ENCODE measurements around the gene TRPC4.

The TRPC4 gene

DNA sequence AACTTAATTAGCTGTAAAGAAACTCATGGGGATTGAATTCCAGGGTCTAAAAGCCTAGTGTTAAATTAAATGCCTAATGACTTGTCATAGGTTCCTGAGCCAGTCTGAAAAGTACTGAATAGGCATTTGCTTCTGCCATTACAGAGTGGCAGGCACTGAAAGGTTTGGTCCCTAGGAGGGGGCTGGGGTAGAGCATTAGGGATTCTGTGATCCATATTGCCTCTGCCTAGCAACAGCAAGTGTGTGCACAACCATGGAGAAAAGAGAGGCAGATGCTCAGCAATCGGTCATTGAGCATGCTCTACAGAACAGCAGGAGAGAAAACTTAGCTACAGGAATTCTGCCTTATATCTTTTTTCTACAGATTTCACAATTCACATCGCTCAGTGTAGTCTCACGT, 133.5 kb downstream of the TRPC4 start:
- DNase-seq (ENCODE audit: extremely low read depth in 1 of 2, low read depth in 1 of 2): no peak

- no peak for DNase-seq (ENCODE audit: extremely low read depth in 1 of 2, low read depth in 1 of 2)
Observed at GRCh38 chr13:37735293-37735692, 134.3 kb downstream of the TRPC4 start.

DNA sequence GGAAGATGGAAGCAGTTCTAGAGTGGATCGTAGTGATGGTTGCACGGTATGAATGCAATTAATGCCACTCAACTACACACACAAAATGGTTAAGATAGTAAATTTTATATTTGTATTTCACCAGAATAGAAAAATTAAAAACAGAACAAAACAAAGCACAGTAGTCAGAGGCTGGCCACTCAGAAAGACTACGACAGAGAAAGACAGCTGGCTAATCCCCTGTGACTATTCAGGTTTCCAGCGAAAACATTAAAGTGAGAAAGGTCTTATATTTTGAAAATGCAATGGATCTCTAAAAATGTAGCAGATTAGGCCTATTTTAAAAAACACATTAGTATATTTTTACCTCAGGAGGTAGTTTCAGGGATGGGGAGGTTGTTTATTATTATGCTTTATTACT, 139.7 kb downstream of the TRPC4 start:
- no peak for DNase-seq (ENCODE audit: extremely low read depth in 1 of 2, low read depth in 1 of 2)

DNA sequence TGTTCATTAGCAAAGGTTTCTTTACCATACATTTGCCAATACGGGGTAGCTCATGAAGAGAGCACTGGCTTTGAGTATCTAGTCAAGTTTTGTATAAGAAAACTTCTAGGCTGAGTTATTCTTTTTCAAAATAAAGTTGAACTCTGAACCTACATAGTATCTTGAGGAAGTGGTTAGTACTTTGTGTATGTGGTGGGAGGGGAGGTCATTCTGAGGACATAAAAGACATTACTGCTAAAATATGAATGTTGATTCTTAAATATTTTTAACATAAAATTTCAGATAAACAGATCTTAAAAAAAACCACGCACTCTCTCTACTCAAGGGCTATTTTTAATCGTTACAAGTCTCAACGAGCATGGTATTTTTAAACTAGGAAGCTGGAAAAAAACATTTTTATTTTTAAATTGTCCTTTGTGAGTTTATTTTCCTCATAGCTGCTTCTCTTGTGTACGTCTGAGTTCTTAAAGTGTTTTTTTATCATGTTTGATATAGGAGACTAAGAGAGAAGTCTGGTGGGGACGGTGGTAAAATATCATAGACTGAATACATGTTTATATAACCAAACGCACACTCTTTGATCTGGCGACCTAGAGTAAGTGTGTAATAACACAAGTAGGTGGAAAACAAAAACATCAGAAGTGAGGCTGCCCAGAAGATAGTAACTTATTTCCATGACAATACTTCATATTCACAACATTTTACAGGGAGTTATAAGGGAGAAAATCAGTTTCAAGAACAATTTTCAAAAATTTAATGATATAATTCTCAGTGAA, 153.0 kb downstream of the TRPC4 start:
- no peak for DNase-seq (ENCODE audit: extremely low read depth in 1 of 2, low read depth in 1 of 2)

- no peak for DNase-seq (ENCODE audit: extremely low read depth in 1 of 2, low read depth in 1 of 2)
Observed at GRCh38 chr13:37715606-37716015, 154.0 kb downstream of the TRPC4 start.

GRCh38 chr13:37709318-37709717, 160.3 kb downstream of the TRPC4 start:
- no peak for DNase-seq (ENCODE audit: extremely low read depth in 1 of 2, low read depth in 1 of 2)

DNA sequence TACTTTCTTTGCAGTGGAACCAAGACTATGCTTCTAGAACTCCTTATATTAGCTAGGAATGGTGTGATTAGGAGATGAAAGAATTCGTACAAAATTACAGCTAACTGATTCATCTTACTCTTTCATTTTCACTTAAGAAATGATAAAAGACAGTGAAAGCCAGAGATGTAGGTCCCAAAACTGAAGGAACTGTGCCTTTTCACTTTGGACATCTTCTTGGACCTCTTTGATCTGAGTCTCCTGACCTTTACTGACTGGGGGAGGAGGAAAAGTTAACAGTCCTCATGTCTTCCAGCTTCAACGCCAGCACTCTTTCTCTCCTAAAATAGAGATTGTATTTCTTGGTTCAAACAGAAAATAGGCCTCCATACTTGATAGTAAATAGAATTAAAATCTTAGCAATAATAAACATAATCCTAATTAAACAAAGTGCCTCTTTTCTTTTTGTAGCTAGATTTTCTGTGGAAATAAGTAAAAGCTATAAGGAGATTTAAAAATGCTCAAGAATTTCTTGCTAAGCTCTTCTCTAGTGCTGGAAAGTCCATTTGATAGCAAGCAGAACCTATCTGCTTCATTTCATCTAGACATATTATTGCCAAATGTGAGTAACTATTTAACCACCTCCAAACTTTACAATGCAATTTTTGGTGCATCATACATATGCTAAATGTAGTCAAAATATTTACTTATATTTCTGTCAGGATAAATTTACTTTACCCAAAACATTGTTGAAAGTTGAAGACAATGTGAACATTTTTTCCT, 161.7 kb downstream of the TRPC4 start:
- no peak for DNase-seq (ENCODE audit: extremely low read depth in 1 of 2, low read depth in 1 of 2)

GRCh38 chr13:37706041-37706440, 163.5 kb downstream of the TRPC4 start:
- DNase-seq (ENCODE audit: extremely low read depth in 1 of 2, low read depth in 1 of 2): no peak

DNA sequence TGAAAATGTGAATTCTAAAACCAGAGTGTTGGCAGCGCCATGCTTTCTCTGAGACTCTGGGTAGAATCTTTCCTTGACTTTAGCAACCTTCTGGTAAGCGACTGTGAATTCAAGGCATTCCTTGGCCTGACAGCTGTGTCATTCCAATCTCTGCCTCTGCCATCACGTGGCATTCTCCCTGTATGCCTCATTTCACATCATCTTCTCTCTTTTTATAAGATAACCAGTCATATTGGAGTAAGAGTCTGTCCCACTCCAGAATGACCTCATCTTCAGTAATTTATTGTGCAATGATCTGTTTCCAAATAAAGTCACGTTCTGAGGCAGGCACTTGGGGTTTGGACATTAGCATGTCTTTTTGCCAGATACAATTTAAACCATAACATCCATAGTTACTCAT, 167.6 kb downstream of the TRPC4 start:
- no peak for DNase-seq (ENCODE audit: extremely low read depth in 1 of 2, low read depth in 1 of 2)

DNA sequence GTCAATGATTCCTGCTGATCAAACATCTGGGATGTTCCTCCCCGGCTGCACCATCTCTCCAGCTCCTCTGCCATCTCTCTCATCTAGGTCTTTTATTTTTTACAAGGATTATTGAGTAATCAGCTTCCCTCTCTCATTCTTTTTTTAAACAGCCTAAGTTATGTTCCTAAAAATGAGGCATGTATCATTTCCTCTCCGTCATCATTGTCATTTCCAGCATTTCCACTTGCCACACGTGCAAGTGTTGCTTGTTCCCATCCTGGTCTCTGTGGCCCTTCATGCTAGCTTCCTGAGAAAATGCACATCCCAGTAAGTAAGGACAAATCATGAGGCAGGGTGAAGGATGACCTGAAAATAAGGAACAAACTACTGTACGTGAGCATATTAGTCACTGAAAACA, 168.3 kb downstream of the TRPC4 start:
- DNase-seq (ENCODE audit: extremely low read depth in 1 of 2, low read depth in 1 of 2): no peak

GRCh38 chr13:37700887-37701286, 168.7 kb downstream of the TRPC4 start:
- DNase-seq (ENCODE audit: extremely low read depth in 1 of 2, low read depth in 1 of 2): no peak

GRCh38 chr13:37695200-37695599, 174.4 kb downstream of the TRPC4 start:
- no peak for DNase-seq (ENCODE audit: extremely low read depth in 1 of 2, low read depth in 1 of 2)

- DNase-seq (ENCODE audit: extremely low read depth in 1 of 2, low read depth in 1 of 2): no peak
Observed at GRCh38 chr13:37690361-37690760, 179.2 kb downstream of the TRPC4 start.

DNA sequence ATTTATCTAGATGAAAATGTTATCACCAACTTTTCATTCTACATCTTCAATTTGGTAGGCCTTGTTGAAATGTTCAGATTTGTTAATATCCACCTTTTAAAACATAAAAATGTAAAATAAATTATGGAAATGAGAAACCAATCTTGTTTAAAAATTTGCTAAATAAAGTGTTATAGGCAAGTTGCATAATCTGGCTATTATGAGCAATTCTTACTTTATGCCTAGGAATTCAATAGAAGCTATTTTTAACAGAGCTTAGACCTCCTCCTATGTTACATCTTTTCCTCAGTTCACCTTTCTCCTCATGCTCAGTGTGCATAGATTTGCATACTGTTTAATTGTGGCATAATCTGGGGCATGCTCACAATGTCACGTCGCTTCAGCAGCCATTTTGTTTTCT, 183.1 kb downstream of the TRPC4 start:
- no peak for DNase-seq (ENCODE audit: extremely low read depth in 1 of 2, low read depth in 1 of 2)

DNA sequence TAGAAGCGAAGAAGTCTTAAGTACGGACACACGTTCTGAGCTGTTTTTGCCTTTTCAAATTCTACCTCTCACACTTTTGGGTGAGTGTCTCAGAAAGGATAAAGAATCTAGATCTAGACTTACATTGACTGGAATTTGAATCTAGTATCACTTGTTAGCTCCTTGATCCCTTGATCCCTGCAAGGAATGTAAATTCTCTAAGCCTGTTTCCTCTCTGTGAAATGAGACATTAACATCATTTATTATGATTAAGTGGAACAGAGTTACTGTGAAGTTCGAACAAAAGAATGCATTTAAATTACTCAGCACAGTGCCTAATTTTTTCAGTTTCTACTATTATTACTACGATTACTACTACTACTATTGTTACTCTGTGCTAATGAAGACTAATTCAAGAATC, 184.4 kb downstream of the TRPC4 start:
- no peak for DNase-seq (ENCODE audit: extremely low read depth in 1 of 2, low read depth in 1 of 2)

DNA sequence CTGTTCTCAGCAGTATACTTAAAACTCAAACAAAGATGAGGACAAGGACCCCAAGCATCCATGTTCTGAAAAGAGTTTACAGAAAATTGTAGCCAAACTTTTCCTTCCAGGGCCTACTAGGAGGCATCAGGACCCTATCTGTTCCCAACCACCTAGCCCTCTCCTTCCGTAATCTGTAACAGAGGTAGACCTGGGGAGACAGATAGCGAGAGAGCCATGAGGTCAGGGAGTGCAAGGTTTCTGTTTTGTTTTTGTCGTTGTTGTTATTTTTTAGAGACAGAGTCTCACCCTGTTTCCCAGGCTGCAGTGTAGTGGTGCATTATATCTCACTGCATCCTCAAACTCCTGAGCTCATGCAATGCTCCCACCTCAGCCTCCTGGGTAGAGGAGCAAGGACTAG, 187.1 kb downstream of the TRPC4 start:
- DNase-seq (ENCODE audit: extremely low read depth in 1 of 2, low read depth in 1 of 2): no peak

- no peak for DNase-seq (ENCODE audit: extremely low read depth in 1 of 2, low read depth in 1 of 2)
Observed at GRCh38 chr13:37681281-37682032, 188.1 kb downstream of the TRPC4 start.

- no peak for DNase-seq (ENCODE audit: extremely low read depth in 1 of 2, low read depth in 1 of 2)
Observed at GRCh38 chr13:37680137-37680536, 189.4 kb downstream of the TRPC4 start.

DNA sequence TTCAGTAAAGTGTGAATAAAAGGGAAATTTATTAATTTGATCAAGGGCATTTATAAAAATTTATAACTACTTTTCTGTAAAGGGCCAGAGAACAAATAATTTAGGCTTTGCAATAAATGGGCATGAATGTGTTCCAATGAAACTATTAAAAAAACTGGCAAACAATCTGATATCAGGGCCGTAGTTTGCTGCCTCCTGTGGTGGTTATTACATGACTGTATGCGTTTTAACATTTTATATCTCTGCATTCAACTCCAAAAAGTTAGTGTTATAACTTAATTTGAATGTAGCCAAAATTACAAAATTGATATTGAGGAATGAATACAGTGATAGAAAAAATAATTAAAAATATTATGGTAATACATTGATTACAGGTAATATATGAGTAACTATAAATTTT, 190.5 kb downstream of the TRPC4 start:
- no peak for DNase-seq (ENCODE audit: extremely low read depth in 1 of 2, low read depth in 1 of 2)

- no peak for DNase-seq (ENCODE audit: extremely low read depth in 1 of 2, low read depth in 1 of 2)
Observed at GRCh38 chr13:37669845-37670244, 199.7 kb downstream of the TRPC4 start.

DNA sequence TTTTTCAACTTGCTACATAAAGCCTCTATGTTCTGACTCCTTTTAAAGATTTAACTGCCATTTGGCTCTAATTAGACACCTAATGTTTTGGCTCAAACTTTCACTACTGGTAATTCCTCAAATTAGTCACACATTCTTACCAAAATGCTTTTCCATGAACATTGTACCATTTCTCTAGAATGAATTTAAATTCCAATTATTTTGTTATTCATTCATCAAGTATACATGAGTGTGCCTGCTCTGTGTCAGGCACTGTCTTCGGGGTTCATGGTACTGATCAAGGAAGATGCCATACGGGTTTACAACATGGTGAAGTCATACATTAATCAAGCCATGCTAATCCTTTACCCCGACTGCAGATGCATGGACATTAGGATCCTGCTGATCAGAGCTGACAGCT, 201.9 kb downstream of the TRPC4 start:
- no peak for DNase-seq (ENCODE audit: extremely low read depth in 1 of 2, low read depth in 1 of 2)

GRCh38 chr13:37666036-37666435, 203.5 kb downstream of the TRPC4 start:
- no peak for DNase-seq (ENCODE audit: extremely low read depth in 1 of 2, low read depth in 1 of 2)
